LNCAP (cell line): ENCODE measurements around the gene SHISAL1.

Experiments
- TF ChIP-seq, protein P1 (sequence below): fragments of 450-650 bp; IDR thresholded peaks from 2 replicates; pipeline ENCODE4 v1.5.1; 2017; ENCODE audit warnings: mild to moderate bottlenecking

The SHISAL1 gene

DNA sequence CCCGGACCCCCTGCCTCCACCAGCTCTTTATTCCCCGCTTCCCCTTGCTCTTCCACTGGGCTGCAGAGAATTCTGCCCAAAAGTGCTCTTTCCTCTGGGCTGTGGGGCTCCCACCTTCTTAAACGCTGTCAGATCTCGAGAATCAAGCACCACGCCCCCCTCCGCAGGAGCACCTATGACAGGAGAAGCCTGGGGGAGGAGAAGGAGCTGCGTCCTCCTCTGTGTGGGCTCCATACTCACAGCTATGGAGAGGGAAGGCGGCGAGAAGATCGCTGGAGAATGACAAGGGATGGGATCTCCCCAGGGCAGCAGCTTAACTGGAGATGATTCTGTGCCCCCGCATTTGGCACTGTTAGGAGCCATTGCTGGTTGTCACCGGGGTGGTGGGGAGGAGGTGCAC lies 19.7 kb downstream of the SHISAL1 start:
- TF ChIP-seq, protein P1, sequence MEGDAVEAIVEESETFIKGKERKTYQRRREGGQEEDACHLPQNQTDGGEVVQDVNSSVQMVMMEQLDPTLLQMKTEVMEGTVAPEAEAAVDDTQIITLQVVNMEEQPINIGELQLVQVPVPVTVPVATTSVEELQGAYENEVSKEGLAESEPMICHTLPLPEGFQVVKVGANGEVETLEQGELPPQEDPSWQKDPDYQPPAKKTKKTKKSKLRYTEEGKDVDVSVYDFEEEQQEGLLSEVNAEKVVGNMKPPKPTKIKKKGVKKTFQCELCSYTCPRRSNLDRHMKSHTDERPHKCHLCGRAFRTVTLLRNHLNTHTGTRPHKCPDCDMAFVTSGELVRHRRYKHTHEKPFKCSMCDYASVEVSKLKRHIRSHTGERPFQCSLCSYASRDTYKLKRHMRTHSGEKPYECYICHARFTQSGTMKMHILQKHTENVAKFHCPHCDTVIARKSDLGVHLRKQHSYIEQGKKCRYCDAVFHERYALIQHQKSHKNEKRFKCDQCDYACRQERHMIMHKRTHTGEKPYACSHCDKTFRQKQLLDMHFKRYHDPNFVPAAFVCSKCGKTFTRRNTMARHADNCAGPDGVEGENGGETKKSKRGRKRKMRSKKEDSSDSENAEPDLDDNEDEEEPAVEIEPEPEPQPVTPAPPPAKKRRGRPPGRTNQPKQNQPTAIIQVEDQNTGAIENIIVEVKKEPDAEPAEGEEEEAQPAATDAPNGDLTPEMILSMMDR: no peak

DNA sequence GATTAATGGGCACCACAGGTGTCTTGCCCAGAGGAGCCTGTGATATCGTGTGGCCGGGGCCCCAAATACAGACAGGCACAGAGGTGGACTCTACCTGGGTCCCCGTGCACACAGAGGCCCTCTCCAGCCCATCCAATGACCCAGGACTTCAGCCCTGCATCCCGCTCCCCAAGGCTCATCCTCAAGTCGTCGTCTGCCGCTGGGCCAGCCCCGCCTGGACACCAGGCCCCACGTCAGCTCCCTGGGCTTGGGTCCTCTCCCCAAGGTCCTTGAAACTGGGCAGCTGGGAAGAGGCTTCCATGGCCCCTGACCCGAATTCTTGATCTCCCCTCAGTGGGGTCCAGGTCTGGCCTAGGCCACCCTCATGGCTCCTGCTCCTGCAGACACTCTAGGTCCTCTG lies 20.2 kb downstream of the SHISAL1 start:
- TF ChIP-seq, protein P1: no peak

DNA sequence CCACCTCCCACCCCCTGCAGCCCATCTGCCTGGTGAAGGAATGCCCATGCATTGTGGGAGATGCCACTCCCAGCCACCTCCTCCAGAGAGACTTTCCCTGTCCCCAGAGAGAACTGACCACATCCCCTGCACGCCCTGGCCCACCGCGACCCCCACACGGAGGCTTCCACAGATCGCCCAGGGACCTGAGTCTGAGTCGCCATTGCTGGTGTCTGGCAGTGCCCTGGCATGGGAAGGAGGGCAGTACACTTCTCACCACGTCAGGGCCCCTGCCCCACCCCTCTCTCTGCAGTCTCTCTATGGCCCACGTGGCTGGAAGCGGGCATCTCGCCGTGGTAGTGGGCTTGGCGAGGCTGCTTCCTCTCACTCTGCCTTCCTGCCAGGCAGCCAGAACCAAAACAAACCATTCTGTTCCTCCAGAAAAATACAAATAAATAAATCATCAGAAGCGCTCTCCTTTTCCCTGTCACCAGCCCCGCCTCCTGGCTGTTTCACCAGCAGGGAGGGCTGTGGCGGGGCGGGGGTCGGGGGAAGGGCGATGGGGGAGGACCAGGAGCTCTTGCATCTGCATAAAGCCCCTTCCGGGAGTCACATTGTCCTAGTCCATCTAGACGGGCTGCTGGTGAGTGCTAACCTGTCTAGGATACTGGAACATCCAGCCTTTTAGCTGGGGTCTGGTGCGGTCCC lies 20.9 kb downstream of the SHISAL1 start:
- TF ChIP-seq, protein P1: no peak

DNA sequence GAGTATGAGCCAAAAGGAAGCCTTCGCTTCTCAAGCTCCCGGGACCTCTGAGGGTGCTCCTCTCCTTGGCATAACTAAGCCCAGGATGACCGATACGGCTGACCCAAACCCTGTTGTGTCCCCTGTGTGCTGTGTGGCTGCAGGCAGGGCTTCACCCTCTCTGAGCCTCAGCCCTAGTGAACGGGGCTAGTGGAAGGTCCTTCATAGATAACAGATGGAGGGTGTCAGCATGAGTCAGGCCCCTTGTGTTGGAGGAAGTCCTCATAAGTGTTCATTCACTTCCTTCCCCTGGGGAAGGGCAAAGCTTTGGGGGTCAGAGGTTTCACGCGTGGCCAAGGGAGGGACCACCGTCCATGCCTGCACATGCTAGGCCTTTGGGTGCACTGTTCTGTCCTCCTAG lies 21.5 kb downstream of the SHISAL1 start:
- TF ChIP-seq, protein P1: no peak

DNA sequence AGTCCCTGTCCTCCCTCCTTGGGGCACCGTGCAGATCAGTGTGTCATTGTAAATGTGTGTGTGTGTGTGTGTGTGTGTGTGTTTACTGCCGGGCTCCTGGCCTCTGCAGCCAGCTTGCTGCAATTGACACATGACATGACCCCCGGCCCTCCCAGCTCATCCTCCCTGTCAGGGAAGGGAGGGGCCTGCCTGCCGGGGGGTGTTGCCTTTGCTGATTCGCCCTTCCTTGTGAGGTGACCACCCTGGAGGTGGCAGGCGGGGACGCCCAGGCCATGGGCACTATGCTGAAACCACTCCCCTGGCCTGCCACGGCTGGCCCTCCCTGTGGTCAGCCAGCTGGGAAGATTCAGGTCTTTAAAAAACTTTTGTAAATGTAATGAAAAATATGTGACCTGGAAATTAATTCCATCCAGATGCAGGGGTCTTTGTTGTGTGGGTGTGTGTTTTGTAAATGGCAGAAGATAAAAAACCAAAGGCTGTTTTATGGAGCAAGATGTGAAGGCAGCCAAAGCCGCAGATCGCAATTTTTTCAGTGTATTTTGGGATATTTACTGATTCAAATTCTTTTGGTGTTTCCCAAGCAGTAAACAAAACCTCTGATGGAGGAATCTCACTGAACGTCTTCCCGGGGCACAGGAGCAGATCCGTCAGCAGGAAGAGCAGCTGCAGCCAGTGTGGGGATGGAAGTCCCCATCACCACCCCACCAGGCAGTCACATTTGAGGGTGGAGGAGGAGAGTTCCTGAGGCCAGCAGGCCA lies 23.2 kb downstream of the SHISAL1 start:
- TF ChIP-seq, protein P1: no peak

DNA sequence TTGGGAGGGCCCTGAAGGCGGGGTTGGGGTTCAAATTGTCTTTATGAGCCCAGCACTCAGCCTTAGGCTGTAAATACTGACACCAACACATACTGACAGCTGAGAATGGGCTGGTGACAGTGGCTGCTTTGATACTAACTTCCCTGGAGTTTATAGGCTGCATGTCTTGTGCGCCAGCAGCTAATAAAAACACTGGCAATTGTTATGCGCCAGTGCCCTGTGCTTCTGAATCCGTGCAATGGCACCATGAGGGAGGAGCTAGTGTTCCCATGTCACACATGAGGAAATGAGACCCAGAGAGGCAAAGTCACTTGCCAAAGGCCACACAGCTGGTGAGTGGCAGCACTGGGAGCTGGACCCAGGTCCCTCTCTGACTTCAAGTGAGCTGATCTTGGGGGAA lies 23.8 kb downstream of the SHISAL1 start:
- TF ChIP-seq, protein P1: no peak

DNA sequence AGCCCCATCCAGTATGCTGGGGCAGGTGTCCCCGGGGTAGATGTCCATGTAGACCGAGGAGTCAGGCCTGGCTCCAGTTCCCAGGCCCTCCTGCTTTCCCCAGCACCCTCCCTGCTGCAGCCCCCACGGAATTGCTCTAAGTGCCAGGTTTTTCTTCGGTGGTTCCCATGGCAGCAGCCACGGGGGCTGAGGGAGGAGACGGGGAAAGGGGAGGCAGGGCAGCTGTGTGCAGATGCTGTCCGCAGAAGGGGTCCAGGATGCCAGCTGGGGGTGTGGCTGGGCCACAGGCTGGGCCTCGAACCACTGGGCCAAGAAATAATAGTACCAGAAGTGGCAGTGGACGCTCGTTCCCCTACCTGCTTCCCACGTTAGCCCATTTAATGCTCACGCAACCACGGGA lies 25.0 kb downstream of the SHISAL1 start:
- TF ChIP-seq, protein P1: no peak
